Skeletal muscle tissue (tissue), 4 donors: Measurements from ENCODE around the gene TXNDC8. TPM values are rescaled to one million over a fixed set of nuclear protein-coding genes. Genes with fewer than 3 reads are reported as not detected.

Experiments
- H3K27ac ChIP-seq: one replicate; pipeline ENCODE4 v1.7.0; 2013; ENCODE audit warnings: mild to moderate bottlenecking, low read depth, low read length, inconsistent platforms
- H3K27me3 ChIP-seq, 3 donors: one replicate each; pipeline ENCODE4 v1.7.0; 2013; ENCODE audit warnings: low read length in 3 of 3; ENCODE audit not compliant: control insufficient read depth in 3 of 3, insufficient read depth in 3 of 3
- H3K36me3 ChIP-seq, 3 donors: one replicate each; pipeline ENCODE4 v1.7.0; 2013; ENCODE audit warnings: low read length in 3 of 3; ENCODE audit not compliant: control insufficient read depth in 3 of 3, insufficient read depth in 3 of 3
- H3K4me1 ChIP-seq, 3 donors: one replicate each; pipeline ENCODE4 v1.7.0; 2013; ENCODE audit warnings: low read length in 3 of 3, mild to moderate bottlenecking in 3 of 3; ENCODE audit not compliant: control insufficient read depth in 3 of 3, insufficient read depth in 3 of 3
- H3K4me3 ChIP-seq, 3 donors: one replicate each; pipeline ENCODE4 v1.7.0; 2013; ENCODE audit warnings: low read length in 3 of 3
- H3K9ac ChIP-seq, 3 donors: one replicate each; pipeline ENCODE4 v1.7.0; 2013; ENCODE audit warnings: low read length in 3 of 3, mild to moderate bottlenecking in 3 of 3, moderate library complexity in 2 of 3, low read depth in 1 of 3
- H3K9me3 ChIP-seq, 3 donors: one replicate each; pipeline ENCODE4 v1.7.0; 2013; ENCODE audit warnings: low read length in 3 of 3; ENCODE audit not compliant: control insufficient read depth in 3 of 3
- total RNA-seq: library from RNA; depleted of rRNA; stranded (reverse); fragments of >200 nt; gene quantifications from one replicate; pipeline ENCODE4 v1.2.3, GENCODE V29; 2014
- donor health status: Osteomylitis.

The TXNDC8 gene
- total RNA-seq, 1 donor from 2014 or later: not detected

DNA sequence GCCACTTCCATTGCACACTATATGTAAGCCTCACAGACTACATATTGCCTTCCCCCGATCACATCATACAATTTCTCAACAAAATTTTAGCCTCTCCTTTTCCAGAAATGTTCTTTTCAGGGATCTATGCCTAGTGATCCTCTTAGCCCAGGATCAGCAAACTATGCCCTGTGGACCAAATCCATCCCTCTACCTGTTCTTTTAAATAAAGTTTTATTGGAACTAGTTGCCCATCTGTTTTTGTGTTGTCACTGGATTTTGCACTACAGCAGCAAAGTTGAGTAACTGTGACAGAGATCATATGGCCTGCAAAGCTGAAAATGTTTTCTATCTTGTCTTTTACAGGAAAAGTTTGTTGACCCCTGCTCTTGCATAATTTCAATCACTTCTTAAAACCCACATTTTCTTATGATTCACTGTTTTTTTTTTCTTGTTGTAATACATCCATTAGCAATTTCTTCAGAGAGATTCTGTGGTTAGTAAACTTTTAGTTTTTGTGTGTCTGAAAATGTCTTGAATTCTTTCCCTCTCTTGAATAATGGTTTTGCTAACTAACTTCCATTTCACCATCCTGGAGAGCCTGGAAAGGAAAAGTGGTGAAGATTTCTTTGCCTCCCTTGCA lies 7.1 kb downstream of the TXNDC8 start:
- no peak overlapping the region for H3K4me3 ChIP-seq
- H3K36me3 ChIP-seq: no peaks in the 10 kb centered on the region
- H3K9me3 ChIP-seq: no peaks in the 10 kb centered on the region
- H3K4me1 ChIP-seq: no peaks in the 10 kb centered on the region
- H3K9ac ChIP-seq: no peak overlapping the region
- H3K27me3 ChIP-seq: peaks cover 0 to 2% (median 0%) of the 10 kb centered on the region in 3 donors
- no peak overlapping the region for H3K27ac ChIP-seq

GRCh38 chr9:110329639-110330230 lies 7.9 kb downstream of the TXNDC8 start:
- Histone ChIP-seq H3K9me3 (no peaks in the 10 kb centered on the region), H3K4me3 (no peak overlapping the region), H3K27me3 (peaks cover 0 to 2% (median 0%) of the 10 kb centered on the region in 3 donors), H3K36me3 (no peaks in the 10 kb centered on the region), H3K9ac (no peak overlapping the region), H3K27ac (no peak overlapping the region), H3K4me1 (no peaks in the 10 kb centered on the region)

GRCh38 chr9:110328763-110329162 lies 8.9 kb downstream of the TXNDC8 start:
- Histone ChIP-seq H3K9me3 (no peaks in the 10 kb centered on the region), H3K27ac (no peak overlapping the region), H3K9ac (no peak overlapping the region), H3K4me3 (no peak overlapping the region), H3K27me3 (peaks cover 0 to 2% (median 0%) of the 10 kb centered on the region in 3 donors), H3K4me1 (no peaks in the 10 kb centered on the region), H3K36me3 (no peaks in the 10 kb centered on the region)

- Histone ChIP-seq H3K4me3 (no peak overlapping the region), H3K9me3 (no peaks in the 10 kb centered on the region), H3K9ac (no peak overlapping the region), H3K27me3 (no peaks in the 10 kb centered on the region), H3K36me3 (no peaks in the 10 kb centered on the region), H3K4me1 (no peaks in the 10 kb centered on the region), H3K27ac (no peak overlapping the region)
Observed at GRCh38 chr9:110327716-110328115, 9.9 kb downstream of the TXNDC8 start.

DNA sequence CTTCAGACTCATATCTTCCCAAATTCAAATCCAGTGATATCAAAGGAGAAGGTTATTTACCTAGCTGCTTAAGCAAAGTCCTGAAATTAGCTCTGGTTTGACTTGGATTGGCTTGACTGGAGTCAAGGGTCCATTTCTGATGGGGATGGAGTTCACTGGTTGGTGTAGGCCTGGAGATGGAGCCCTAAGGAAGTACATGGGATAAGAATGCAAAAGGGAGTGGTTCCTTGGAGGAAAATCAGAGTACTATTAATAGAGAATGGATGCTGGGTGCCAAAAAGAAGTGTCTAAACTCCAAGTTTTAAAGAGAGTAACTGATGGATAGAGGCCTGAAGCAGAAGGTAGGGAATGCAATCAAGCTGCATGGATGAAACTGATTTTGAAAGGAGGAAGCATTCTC lies 13.8 kb downstream of the TXNDC8 start:
- no peaks in the 10 kb centered on the region for H3K9me3 ChIP-seq
- H3K27ac ChIP-seq: no peak overlapping the region
- H3K36me3 ChIP-seq: no peaks in the 10 kb centered on the region
- H3K27me3 ChIP-seq: no peaks in the 10 kb centered on the region
- no peaks in the 10 kb centered on the region for H3K4me1 ChIP-seq
- H3K4me3 ChIP-seq: no peak overlapping the region
- H3K9ac ChIP-seq: no peak overlapping the region

DNA sequence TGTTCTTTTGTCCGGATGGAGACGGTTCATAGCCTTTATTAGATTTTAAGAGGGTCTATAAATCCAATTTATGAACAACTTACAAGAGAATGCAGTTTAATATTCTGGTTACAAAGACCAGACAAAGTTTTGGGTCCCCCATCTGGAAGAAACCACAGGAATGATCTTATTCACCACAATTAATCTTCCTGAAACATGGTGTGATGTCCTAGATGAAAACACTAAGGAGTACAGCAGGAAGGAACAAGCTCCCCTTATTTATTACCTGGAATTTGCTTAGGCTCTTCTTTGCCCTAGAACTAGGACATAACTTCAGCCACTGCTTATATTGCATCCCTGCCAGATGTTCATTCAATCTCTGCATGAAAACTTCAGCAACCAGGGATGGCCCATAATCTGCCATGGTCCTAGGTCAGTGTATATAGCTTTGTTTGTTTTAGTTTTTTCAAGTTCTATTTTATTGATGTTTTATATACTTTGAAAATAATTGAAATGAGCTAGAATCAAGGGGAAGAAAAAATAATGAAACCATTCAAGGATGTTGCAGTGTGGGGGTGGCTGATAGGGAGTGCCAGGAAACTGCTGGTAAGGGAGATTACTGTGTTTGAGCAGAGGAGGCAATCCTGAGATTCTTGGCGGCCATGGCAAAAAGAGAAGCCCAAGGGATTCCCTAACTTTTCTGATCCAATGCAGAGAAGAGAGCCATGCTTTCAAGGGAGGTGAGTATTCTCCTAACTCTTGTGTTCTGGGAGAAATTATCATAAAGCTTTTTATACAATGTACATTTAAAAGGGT lies 16.8 kb downstream of the TXNDC8 start:
- no peak overlapping the region for H3K4me3 ChIP-seq
- no peaks in the 10 kb centered on the region for H3K4me1 ChIP-seq
- H3K9me3 ChIP-seq: no peaks in the 10 kb centered on the region

DNA sequence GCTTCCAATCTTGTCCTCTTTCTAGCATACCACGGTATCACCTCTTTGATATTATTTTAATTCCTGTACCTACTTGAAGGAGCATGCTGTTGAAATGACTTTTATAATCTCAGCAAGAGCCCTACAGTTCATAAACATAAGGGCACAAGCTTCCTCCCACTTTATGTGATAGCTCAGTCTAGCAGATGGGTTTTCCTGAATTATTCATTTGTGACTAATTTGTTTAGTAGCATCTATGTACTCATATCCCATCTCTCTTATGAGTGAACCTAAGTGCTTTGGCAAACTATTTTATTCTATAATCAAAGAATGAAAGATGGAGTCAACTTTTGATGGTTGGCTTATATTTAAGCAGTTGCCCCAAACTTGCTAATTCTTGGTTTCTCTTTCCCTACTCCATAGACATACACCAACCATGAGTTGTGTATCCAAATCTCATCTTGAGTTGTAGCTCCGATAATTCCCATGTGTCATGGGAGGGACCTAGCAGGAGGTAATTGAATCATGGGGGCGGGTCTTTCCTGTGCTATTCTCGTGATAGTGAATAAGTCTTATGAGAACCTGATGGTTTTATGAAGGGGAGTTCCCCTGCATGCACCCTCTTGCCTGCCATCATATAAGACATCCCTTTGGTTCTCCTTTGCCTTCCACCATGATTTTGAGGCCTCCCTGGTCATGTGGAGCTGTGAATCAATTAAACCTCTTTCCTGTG lies 17.7 kb downstream of the TXNDC8 start:
- no peak overlapping the region for H3K9ac ChIP-seq
- no peak overlapping the region for H3K27ac ChIP-seq
- no peaks in the 10 kb centered on the region for H3K4me1 ChIP-seq
- no peaks in the 10 kb centered on the region for H3K27me3 ChIP-seq
- H3K4me3 ChIP-seq: no peak overlapping the region
- no peaks in the 10 kb centered on the region for H3K36me3 ChIP-seq
- no peaks in the 10 kb centered on the region for H3K9me3 ChIP-seq

More for the DNA sequence above, 16.8 kb downstream of the TXNDC8 start:
- Histone ChIP-seq H3K9ac (no peak overlapping the region), H3K36me3 (no peaks in the 10 kb centered on the region), H3K27ac (no peak overlapping the region), H3K27me3 (no peaks in the 10 kb centered on the region)

DNA sequence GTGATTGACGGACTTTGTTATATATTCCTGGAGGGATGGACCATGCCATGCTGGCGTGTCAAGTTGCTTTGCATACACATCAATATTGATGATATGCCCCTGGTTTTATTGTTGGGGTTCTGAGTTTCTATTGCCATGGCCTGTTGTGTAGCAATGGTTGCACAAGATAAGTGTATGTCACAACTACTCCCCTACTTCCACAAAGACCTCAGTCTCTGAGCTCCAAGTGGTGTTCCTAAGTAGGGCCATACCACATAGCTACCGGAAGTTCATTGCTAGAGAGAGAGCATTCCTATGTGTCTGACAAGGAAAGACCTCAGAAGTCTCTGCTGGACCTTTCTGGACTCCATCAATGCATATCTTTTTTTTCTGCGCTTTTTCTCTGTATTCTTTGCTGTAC lies 19.8 kb downstream of the TXNDC8 start:
- H3K36me3 ChIP-seq: no peaks in the 10 kb centered on the region
- no peak overlapping the region for H3K27ac ChIP-seq
- no peaks in the 10 kb centered on the region for H3K27me3 ChIP-seq
- H3K9me3 ChIP-seq: no peaks in the 10 kb centered on the region
- H3K4me3 ChIP-seq: no peak overlapping the region
- H3K9ac ChIP-seq: no peak overlapping the region
- H3K4me1 ChIP-seq: no peaks in the 10 kb centered on the region

- Histone ChIP-seq H3K9ac (no peak overlapping the region), H3K9me3 (no peaks in the 10 kb centered on the region), H3K4me1 (no peaks in the 10 kb centered on the region), H3K4me3 (no peak overlapping the region), H3K27ac (no peak overlapping the region), H3K27me3 (no peaks in the 10 kb centered on the region), H3K36me3 (no peaks in the 10 kb centered on the region)
Observed at GRCh38 chr9:110316261-110317075, 21.2 kb downstream of the TXNDC8 start.
